ENCODE results near the gene MESP2. TPM values are rescaled to one million over a fixed set of nuclear protein-coding genes. Genes with fewer than 3 reads are reported as not detected.

The MESP2 gene
- total and polyA plus RNA-seq, 2 of the 8 experiments (the other 6 are each of a cell fraction or from before 2014, with no cell fraction given), result 0.35 to 0.80 TPM

- TF ChIP-seq JUND (IDR thresholded peaks at IDR 0.05; ENCODE audit: low read length), result no peak
- no peak for TF ChIP-seq CEBPB (IDR thresholded peaks at IDR 0.05; ENCODE audit: low read depth, low read length)
Observed at GRCh38 chr15:89785064-89785773, 9.1 kb downstream of the MESP2 start (continued).
